HCT116 (cell line): ENCODE data around the gene GBGT1.

Experiments
- CTCF ChIP-seq, 3 experiments: fragments of 200-600 bp in 1 of 3; sonication (generic) in 1 of 3; IDR thresholded peaks in 2 of 3; conservative IDR thresholded peaks in 1 of 3; 2 replicates each; pipeline ENCODE4 v1.5.1; 2012 to 2017; ENCODE audit warnings: low read depth in 2 of 3, low read length in 2 of 3, antibody characterized with exemption in 1 of 3, borderline replicate concordance in 1 of 3, control low read depth in 1 of 3, mild to moderate bottlenecking in 1 of 3, mixed read lengths in 1 of 3, mixed run types in 1 of 3, moderate library complexity in 1 of 3; ENCODE audit not compliant: insufficient read depth in 1 of 3
- EGR1 ChIP-seq: IDR thresholded peaks from 2 replicates; pipeline ENCODE4 v1.6.1; 2012; ENCODE audit warnings: low read depth
- EZH2 ChIP-seq: fragments of 200-600 bp; sonication (generic); IDR thresholded peaks from 2 replicates; pipeline ENCODE4 v1.6.1; 2017; ENCODE audit warnings: antibody characterized with exemption, mixed run types
- EZH2phosphoT487 ChIP-seq: fragments of 200-600 bp; IDR thresholded peaks from 2 replicates; pipeline ENCODE4 v1.6.1; 2018; ENCODE audit warnings: antibody characterized with exemption, borderline replicate concordance
- POLR2A ChIP-seq: IDR thresholded peaks from 2 replicates; pipeline ENCODE4 v1.7.0; 2011; ENCODE audit warnings: borderline replicate concordance; ENCODE audit not compliant: insufficient read depth, insufficient read length; ENCODE audit errors: extremely low read depth
- POLR2AphosphoS5 ChIP-seq: IDR thresholded peaks from 2 replicates; pipeline ENCODE4 v1.6.1; 2011; ENCODE audit warnings: mild to moderate bottlenecking, low read depth, low read length, moderate library complexity
- SIN3A ChIP-seq: IDR thresholded peaks from 2 replicates; pipeline ENCODE4 v1.6.1; 2012; ENCODE audit warnings: low read depth
- ZNF274 ChIP-seq: fragments of 200-500 bp; sonication (Bioruptor generic); IDR thresholded peaks from 2 replicates; pipeline ENCODE4 v1.6.1; 2014; ENCODE audit warnings: mild to moderate bottlenecking, low read depth, low read length, inconsistent platforms
- TF ChIP-seq, protein P1 (sequence below): IDR thresholded peaks from 2 replicates; pipeline ENCODE4 v1.6.1; 2012
- TF ChIP-seq, protein P2 (sequence below): IDR thresholded peaks from 2 replicates; pipeline ENCODE4 v1.6.1; 2012; ENCODE audit warnings: low read depth

GRCh38 chr9:133134388-133135145, 29.1 kb downstream of the GBGT1 start:
- TF ChIP-seq CTCF (IDR thresholded peaks at IDR 0.05 in 2 of 3, conservative IDR thresholded peaks at IDR 0.05 in 1 of 3; ENCODE audit: borderline replicate concordance in 1 of 3, insufficient read depth in 1 of 3, low read depth in 2 of 3, low read length in 2 of 3) = no peak
- TF ChIP-seq EGR1 = no peak
- no peak for TF ChIP-seq EZH2phosphoT487
- no peak for TF ChIP-seq ZNF274
- no peak for TF ChIP-seq POLR2A
- TF ChIP-seq, protein P1, sequence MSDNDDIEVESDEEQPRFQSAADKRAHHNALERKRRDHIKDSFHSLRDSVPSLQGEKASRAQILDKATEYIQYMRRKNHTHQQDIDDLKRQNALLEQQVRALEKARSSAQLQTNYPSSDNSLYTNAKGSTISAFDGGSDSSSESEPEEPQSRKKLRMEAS = no peak
- TF ChIP-seq POLR2AphosphoS5 = no peak
- no peak for TF ChIP-seq SIN3A
- TF ChIP-seq, protein P2, sequence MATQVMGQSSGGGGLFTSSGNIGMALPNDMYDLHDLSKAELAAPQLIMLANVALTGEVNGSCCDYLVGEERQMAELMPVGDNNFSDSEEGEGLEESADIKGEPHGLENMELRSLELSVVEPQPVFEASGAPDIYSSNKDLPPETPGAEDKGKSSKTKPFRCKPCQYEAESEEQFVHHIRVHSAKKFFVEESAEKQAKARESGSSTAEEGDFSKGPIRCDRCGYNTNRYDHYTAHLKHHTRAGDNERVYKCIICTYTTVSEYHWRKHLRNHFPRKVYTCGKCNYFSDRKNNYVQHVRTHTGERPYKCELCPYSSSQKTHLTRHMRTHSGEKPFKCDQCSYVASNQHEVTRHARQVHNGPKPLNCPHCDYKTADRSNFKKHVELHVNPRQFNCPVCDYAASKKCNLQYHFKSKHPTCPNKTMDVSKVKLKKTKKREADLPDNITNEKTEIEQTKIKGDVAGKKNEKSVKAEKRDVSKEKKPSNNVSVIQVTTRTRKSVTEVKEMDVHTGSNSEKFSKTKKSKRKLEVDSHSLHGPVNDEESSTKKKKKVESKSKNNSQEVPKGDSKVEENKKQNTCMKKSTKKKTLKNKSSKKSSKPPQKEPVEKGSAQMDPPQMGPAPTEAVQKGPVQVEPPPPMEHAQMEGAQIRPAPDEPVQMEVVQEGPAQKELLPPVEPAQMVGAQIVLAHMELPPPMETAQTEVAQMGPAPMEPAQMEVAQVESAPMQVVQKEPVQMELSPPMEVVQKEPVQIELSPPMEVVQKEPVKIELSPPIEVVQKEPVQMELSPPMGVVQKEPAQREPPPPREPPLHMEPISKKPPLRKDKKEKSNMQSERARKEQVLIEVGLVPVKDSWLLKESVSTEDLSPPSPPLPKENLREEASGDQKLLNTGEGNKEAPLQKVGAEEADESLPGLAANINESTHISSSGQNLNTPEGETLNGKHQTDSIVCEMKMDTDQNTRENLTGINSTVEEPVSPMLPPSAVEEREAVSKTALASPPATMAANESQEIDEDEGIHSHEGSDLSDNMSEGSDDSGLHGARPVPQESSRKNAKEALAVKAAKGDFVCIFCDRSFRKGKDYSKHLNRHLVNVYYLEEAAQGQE = no peak
- TF ChIP-seq EZH2 = no peak
